Measurements from ENCODE around the gene HUNK. TPM values are rescaled to one million over a fixed set of nuclear protein-coding genes. Genes with fewer than 3 reads are reported as not detected.
A peak's percentile ranks its signal among the peaks of the same experiment; 100 is the strongest.

Gene HUNK
- total RNA-seq, 1 donor from 2014 or later: 0.77 TPM

DNA sequence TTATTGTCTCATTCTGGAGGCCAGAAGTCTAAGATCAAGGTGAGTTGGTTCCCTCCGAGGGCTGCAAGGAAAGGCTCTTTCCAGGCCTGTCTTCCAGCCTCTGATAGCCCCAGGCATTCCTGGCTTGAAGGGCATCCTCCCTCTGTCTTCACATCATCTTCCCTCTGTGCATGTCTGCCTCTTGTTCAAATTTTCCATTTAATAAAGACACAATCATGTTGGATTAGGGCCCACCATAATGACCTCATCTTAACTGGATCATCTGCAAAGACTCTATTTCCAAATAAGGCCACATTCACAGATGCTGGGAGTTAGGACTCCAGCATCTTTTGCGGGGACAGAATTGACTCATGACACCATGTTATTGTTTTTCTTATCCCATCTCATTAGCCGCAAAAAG lies 24.5 kb downstream of the HUNK start:
- H3K9me3 Mint-ChIP-seq (ENCODE audit: unreplicated experiment): no peaks in the 10 kb centered on the region
- Histone ChIP-seq H3K79me2 (ENCODE audit: insufficient read depth, low read length) (no peaks in the 10 kb centered on the region), H2AFZ (ENCODE audit: low read depth, low read length) (no peak overlapping the region), H3K9ac (ENCODE audit: low read length) (no peak overlapping the region), H3K27me3 (ENCODE audit: insufficient read depth, low read length) (no peaks in the 10 kb centered on the region), H3K4me2 (ENCODE audit: low read length) (no peak overlapping the region), H3K27ac (ENCODE audit: low read depth, low read length) (no peak overlapping the region), H3K4me1 (ENCODE audit: insufficient read depth, low read length) (no peaks in the 10 kb centered on the region), H3K9me3 (ENCODE audit: insufficient read depth, low read depth, low read length) (no peaks in the 10 kb centered on the region), H4K20me1 (ENCODE audit: insufficient read depth, low read length) (no peaks in the 10 kb centered on the region), H3K4me3 (ENCODE audit: insufficient read depth, low read depth, low read length) (no peak overlapping the region), H3K36me3 (ENCODE audit: insufficient read depth, low read length) (no peaks in the 10 kb centered on the region)
- peaks cover 13% of the 10 kb centered on the region for H3K4me1 Mint-ChIP-seq (ENCODE audit: low read depth, unreplicated experiment)
- no peak overlapping the region for H3K4me3 Mint-ChIP-seq (ENCODE audit: unreplicated experiment)
- H3K36me3 Mint-ChIP-seq (ENCODE audit: low read depth, unreplicated experiment): no peaks in the 10 kb centered on the region
- peak; percentile 65 for FAIRE-seq
- TF ChIP-seq, protein P1, sequence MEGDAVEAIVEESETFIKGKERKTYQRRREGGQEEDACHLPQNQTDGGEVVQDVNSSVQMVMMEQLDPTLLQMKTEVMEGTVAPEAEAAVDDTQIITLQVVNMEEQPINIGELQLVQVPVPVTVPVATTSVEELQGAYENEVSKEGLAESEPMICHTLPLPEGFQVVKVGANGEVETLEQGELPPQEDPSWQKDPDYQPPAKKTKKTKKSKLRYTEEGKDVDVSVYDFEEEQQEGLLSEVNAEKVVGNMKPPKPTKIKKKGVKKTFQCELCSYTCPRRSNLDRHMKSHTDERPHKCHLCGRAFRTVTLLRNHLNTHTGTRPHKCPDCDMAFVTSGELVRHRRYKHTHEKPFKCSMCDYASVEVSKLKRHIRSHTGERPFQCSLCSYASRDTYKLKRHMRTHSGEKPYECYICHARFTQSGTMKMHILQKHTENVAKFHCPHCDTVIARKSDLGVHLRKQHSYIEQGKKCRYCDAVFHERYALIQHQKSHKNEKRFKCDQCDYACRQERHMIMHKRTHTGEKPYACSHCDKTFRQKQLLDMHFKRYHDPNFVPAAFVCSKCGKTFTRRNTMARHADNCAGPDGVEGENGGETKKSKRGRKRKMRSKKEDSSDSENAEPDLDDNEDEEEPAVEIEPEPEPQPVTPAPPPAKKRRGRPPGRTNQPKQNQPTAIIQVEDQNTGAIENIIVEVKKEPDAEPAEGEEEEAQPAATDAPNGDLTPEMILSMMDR (IDR thresholded peaks at IDR 0.05; ENCODE audit: insufficient read depth, low read depth, low read length): no peak
- TF ChIP-seq EZH2 (IDR thresholded peaks at IDR 0.05; ENCODE audit: insufficient read depth, low read length): no peak
- H3K27ac Mint-ChIP-seq (ENCODE audit: unreplicated experiment): no peak overlapping the region
- H3K27me3 Mint-ChIP-seq (ENCODE audit: low read depth, unreplicated experiment): peaks cover 3% of the 10 kb centered on the region
- DNase-seq (ENCODE audit: low read depth): peak; percentile 14

DNA sequence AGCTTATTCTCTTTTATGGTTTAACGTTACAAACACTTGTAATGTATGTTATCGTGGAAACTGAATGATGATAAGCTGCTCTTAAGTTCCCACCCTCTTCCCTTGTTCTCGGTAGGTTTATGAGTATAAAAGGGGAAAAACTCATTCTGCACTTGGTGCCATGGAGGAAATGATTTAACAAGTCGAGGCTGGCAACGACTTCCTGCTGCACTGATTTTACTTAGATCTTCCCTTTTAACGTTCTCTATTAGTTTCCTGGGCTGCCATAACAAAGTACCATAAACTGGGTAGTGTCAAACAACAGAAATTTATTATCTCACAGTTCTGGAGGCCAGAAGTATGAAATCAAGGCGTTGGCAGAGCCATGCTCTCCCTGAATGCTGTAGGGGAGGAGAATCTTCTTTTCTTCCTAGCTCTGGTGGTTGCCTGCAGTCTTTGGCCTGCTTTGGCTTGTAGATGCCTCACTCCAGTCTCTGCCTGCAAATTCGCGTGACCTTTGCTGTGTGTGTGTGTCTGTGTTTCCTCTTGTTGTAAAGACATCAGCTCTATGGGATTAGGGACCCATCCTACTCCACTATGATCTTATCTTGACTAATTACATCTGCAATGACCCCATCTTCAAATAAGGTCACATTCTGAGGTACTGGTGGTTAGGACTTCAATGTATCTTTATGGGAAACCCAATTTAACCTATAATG lies 26.3 kb downstream of the HUNK start:
- Histone ChIP-seq H3K4me1 (ENCODE audit: insufficient read depth, low read length) (no peaks in the 10 kb centered on the region), H2AFZ (ENCODE audit: low read depth, low read length) (no peak overlapping the region), H3K9me3 (ENCODE audit: insufficient read depth, low read depth, low read length) (no peaks in the 10 kb centered on the region), H3K27ac (ENCODE audit: low read depth, low read length) (no peak overlapping the region), H3K36me3 (ENCODE audit: insufficient read depth, low read length) (no peaks in the 10 kb centered on the region), H3K9ac (ENCODE audit: low read length) (no peak overlapping the region), H3K79me2 (ENCODE audit: insufficient read depth, low read length) (no peaks in the 10 kb centered on the region), H3K27me3 (ENCODE audit: insufficient read depth, low read length) (no peaks in the 10 kb centered on the region), H3K4me3 (ENCODE audit: insufficient read depth, low read depth, low read length) (no peak overlapping the region), H3K4me2 (ENCODE audit: low read length) (no peak overlapping the region), H4K20me1 (ENCODE audit: insufficient read depth, low read length) (no peaks in the 10 kb centered on the region)
- no peak for DNase-seq (ENCODE audit: low read depth)
- no peaks in the 10 kb centered on the region for H3K9me3 Mint-ChIP-seq (ENCODE audit: unreplicated experiment)
- peaks cover 8% of the 10 kb centered on the region for H3K4me1 Mint-ChIP-seq (ENCODE audit: low read depth, unreplicated experiment)
- no peak overlapping the region for H3K4me3 Mint-ChIP-seq (ENCODE audit: unreplicated experiment)
- peaks cover 3% of the 10 kb centered on the region for H3K27me3 Mint-ChIP-seq (ENCODE audit: low read depth, unreplicated experiment)
- no peak for FAIRE-seq
- TF ChIP-seq, protein P1 (IDR thresholded peaks at IDR 0.05; ENCODE audit: insufficient read depth, low read depth, low read length): no peak
- no peak for TF ChIP-seq EZH2 (IDR thresholded peaks at IDR 0.05; ENCODE audit: insufficient read depth, low read length)
- H3K27ac Mint-ChIP-seq (ENCODE audit: unreplicated experiment): no peak overlapping the region
- no peaks in the 10 kb centered on the region for H3K36me3 Mint-ChIP-seq (ENCODE audit: low read depth, unreplicated experiment)

Data from astrocyte (in vitro differentiated cells and primary cell).